Upper lobe of right lung (tissue), 1 donor: ENCODE data around the gene ABCA8. TPM values are rescaled to one million over a fixed set of nuclear protein-coding genes. Genes with fewer than 3 reads are reported as not detected.

Experiments
- ATAC-seq: fragments of 200-7000 bp; cut with Tn5 transposase; one replicate; pipeline ENCODE4 v1.9.1; 2020; ENCODE audit warnings: mild to moderate bottlenecking, moderate library complexity
- DNase-seq: peaks from one replicate; pipeline ENCODE4 v3.0.0-alpha.2; 2020
- H3K27ac ChIP-seq: fragments of 200-600 bp; one replicate; pipeline ENCODE4 v1.8.0; 2022
- H3K27me3 ChIP-seq: fragments of 200-600 bp; one replicate; pipeline ENCODE4 v1.8.0; 2022; ENCODE audit warnings: mild to moderate bottlenecking
- H3K36me3 ChIP-seq: fragments of 200-600 bp; one replicate; pipeline ENCODE4 v1.8.0; 2022
- H3K4me1 ChIP-seq: fragments of 200-600 bp; one replicate; pipeline ENCODE4 v1.8.0; 2022
- H3K4me3 ChIP-seq: fragments of 200-600 bp; one replicate; pipeline ENCODE4 v1.8.0; 2022; ENCODE audit warnings: mild to moderate bottlenecking
- H3K9me3 ChIP-seq: fragments of 200-600 bp; one replicate; pipeline ENCODE4 v1.8.0; 2022
- intact Hi-C: fragments of 100-400 bp; cut with DNase I; formaldehyde crosslinking; loops from one replicate; pipeline ENCODE4 v1.11.0; 2022
- total RNA-seq: library from RNA; stranded (reverse); fragmentation: NEBNext Ultra II Directional; extraction: Animal tissue kit (Norgen Biotek cat#: 25700); gene quantifications from one replicate; pipeline ENCODE4 v1.2.1, GENCODE V29; 2021
- TF ChIP-seq, protein P1 (sequence below): fragments of 200-600 bp; IDR thresholded peaks from one replicate; pipeline ENCODE4 v1.8.0; 2022; ENCODE audit warnings: antibody characterized with exemption
- donor health status: DM: no; HTN: yes; CAD: no; lungs with severe emphysema.

The ABCA8 gene
- total RNA-seq, 1 donor from 2014 or later: 34.0 TPM

DNA sequence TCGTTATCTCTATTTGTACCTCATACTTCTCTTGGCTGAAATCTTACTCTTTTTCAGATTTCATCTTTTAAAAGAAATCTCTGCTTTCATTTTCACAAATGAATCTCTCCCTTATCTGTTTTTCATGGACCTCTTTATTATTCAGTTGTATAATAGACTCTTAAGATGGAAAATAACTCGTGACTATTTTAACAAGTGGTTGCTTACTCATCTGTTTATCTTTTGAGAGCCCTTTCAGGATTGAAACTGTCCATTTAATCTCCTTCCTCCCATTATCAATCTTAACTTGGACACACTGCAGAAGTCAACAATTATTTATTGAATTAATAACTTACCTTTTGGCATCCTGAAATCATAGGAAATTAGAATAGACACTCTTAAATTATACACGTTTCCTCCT, 68.8 kb downstream of the ABCA8 start:
- Histone ChIP-seq H3K27me3 (no peaks in the 10 kb centered on the region), H3K36me3 (peaks cover 14% of the 10 kb centered on the region), H3K4me1 (no peaks in the 10 kb centered on the region), H3K9me3 (no peaks in the 10 kb centered on the region), H3K27ac (no peak overlapping the region), H3K4me3 (no peak overlapping the region)
- TF ChIP-seq, protein P1, sequence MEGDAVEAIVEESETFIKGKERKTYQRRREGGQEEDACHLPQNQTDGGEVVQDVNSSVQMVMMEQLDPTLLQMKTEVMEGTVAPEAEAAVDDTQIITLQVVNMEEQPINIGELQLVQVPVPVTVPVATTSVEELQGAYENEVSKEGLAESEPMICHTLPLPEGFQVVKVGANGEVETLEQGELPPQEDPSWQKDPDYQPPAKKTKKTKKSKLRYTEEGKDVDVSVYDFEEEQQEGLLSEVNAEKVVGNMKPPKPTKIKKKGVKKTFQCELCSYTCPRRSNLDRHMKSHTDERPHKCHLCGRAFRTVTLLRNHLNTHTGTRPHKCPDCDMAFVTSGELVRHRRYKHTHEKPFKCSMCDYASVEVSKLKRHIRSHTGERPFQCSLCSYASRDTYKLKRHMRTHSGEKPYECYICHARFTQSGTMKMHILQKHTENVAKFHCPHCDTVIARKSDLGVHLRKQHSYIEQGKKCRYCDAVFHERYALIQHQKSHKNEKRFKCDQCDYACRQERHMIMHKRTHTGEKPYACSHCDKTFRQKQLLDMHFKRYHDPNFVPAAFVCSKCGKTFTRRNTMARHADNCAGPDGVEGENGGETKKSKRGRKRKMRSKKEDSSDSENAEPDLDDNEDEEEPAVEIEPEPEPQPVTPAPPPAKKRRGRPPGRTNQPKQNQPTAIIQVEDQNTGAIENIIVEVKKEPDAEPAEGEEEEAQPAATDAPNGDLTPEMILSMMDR: no peak
- ATAC-seq: no peak
- intact Hi-C loops: no loop called here
- no peak for DNase-seq

DNA sequence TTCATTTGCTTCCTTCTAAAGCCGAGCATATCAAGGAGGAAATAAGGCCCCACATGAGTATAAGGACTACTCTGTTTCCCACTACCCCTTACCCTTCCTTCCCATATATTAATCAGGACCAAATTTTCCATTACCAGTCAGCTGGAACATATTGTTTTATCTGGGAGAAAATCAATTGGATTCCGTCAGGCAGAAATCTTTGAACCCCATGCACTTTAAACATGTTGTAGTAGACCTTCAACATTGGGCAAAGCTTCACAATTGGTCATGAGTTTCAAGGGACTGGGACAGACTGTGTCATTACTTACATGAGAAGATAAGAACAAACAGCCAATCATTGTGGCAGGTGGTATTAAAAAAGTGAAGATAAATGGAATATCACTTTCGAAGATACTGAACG, 70.3 kb downstream of the ABCA8 start:
- Histone ChIP-seq H3K4me3 (no peak overlapping the region), H3K27me3 (no peaks in the 10 kb centered on the region), H3K27ac (no peak overlapping the region), H3K36me3 (peaks cover 27% of the 10 kb centered on the region), H3K4me1 (no peaks in the 10 kb centered on the region), H3K9me3 (no peaks in the 10 kb centered on the region)
- no peak for DNase-seq
- intact Hi-C loops: no loop called here
- TF ChIP-seq, protein P1: no peak
- ATAC-seq: no peak

DNA sequence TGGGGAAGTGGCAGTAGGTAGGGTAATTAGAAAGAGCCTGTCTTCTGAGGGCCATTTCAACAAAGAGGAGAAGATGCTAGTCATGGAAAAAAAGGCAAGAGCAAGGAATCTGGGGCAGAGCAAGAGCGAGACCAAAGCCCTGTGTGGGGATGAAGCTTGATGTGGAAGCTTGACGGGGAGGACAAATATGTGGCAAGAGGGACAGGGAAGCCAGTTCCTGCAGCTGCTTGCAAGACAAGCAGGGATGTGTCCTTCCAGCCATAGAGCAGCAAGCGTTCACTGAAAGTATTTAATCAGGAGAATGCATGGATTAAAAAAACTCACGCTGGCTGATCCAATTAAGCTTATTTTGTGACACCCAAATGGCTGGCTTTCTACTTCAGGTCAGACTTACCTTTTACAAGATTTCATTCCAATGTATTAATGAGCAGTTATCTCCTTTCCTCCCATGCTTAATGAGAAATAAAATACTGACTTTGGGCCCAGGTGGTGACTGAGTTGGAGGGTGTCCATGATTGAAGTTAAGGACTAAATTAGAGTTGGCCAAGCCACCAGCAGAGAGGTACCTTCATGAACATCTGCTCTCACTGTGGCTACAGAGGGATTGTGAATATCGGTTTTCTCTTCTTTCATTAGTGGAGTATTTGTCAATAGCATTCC, 76.8 kb downstream of the ABCA8 start:
- H3K4me3 ChIP-seq: no peak overlapping the region
- H3K4me1 ChIP-seq: no peaks in the 10 kb centered on the region
- intact Hi-C loops: no loop called here
- TF ChIP-seq, protein P1: no peak
- no peak overlapping the region for H3K27ac ChIP-seq
- no peaks in the 10 kb centered on the region for H3K27me3 ChIP-seq
- no peaks in the 10 kb centered on the region for H3K9me3 ChIP-seq
- H3K36me3 ChIP-seq: peaks cover 38% of the 10 kb centered on the region
- ATAC-seq: no peak
- no peak for DNase-seq

DNA sequence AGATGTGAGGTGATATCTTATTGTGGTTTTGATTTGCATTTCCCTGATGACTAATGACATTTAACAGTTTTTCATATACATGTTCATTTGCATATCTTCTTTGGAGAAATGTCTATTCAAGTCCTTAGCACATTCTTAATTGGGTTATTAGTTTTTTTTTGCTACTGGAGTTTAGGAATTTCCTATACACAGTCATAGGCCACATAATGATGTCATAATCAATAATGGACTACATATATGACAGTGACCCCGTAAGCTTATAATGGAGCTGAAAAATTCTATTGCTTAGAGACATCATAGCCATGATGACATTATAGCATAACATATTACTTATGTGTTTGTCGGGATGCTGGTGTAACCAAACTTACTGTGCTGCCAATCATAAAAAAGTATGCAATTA, 83.7 kb downstream of the ABCA8 start:
- H3K4me3 ChIP-seq: no peak overlapping the region
- TF ChIP-seq, protein P1: no peak
- DNase-seq: no peak
- H3K36me3 ChIP-seq: peaks cover 6% of the 10 kb centered on the region
- no peaks in the 10 kb centered on the region for H3K9me3 ChIP-seq
- H3K27ac ChIP-seq: no peak overlapping the region
- H3K27me3 ChIP-seq: no peaks in the 10 kb centered on the region
- no peak for ATAC-seq
- intact Hi-C loops: no loop called here
- H3K4me1 ChIP-seq: no peaks in the 10 kb centered on the region

DNA sequence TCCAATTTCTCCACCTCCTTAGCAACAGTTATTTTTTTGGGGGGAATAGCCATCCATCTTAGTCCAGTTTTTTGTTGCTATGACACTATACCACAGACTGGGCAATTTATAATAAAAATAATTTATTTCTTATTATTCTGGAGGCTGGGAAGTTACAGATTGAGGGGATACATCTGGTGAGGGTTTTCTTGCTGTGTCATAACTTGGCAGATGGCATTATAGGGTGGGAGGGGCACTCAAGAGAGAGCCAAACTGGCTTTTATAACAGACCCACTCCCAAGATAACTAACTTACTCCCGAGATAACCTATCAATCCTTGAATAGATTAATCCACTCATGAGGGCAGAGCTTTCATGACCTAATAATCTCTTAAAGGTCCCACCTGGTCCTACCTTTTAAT, 84.2 kb downstream of the ABCA8 start:
- peaks cover 6% of the 10 kb centered on the region for H3K36me3 ChIP-seq
- TF ChIP-seq, protein P1: no peak
- intact Hi-C loops: no loop called here

More for the DNA sequence above, 84.2 kb downstream of the ABCA8 start:
- DNase-seq: no peak
- Histone ChIP-seq H3K4me1 (no peaks in the 10 kb centered on the region), H3K4me3 (no peak overlapping the region), H3K9me3 (no peaks in the 10 kb centered on the region), H3K27ac (no peak overlapping the region), H3K27me3 (no peaks in the 10 kb centered on the region)
- ATAC-seq: no peak
